ENCODE measurements around the gene FOXP4.

Gene FOXP4

GRCh38 chr6:41634657-41635056 lies 88.5 kb downstream of the FOXP4 start:
- no peak for DNase-seq

- no peak for DNase-seq
These were observed 89.2 kb downstream of the FOXP4 start for GRCh38 chr6:41635365-41635764.

- DNase-seq = no peak
These were observed 90.6 kb downstream of the FOXP4 start for GRCh38 chr6:41636833-41637193.

GRCh38 chr6:41637194-41638001 lies 91.2 kb downstream of the FOXP4 start:
- DNase-seq = no peak

- DNase-seq = no peak
These were observed 92.1 kb downstream of the FOXP4 start, which contains the start of gene MDFI for GRCh38 chr6:41638002-41638934. TSS of gene MDFI (plus strand) at chr6:41638468. CDS start at chr6:41638750, 282 bp downstream.

GRCh38 chr6:41638935-41639808 lies 93.0 kb downstream of the FOXP4 start:
- no peak for DNase-seq

- DNase-seq = no peak
These were observed 93.7 kb downstream of the FOXP4 start for GRCh38 chr6:41639809-41640371.

- DNase-seq = no peak
These were observed 94.2 kb downstream of the FOXP4 start for GRCh38 chr6:41640426-41640825.

GRCh38 chr6:41641352-41641925 lies 95.3 kb downstream of the FOXP4 start:
- DNase-seq = no peak

GRCh38 chr6:41642090-41642959 lies 96.1 kb downstream of the FOXP4 start:
- DNase-seq = no peak

GRCh38 chr6:41642960-41643898 lies 97.0 kb downstream of the FOXP4 start:
- DNase-seq = no peak

GRCh38 chr6:41643899-41644269 lies 97.7 kb downstream of the FOXP4 start:
- DNase-seq = no peak

- no peak for DNase-seq
These were observed 98.2 kb downstream of the FOXP4 start for GRCh38 chr6:41644297-41644879.

- DNase-seq = no peak
These were observed 98.9 kb downstream of the FOXP4 start for GRCh38 chr6:41645007-41645618.

GRCh38 chr6:41646026-41646795 lies 100.0 kb downstream of the FOXP4 start:
- no peak for DNase-seq

- no peak for DNase-seq
These were observed 100.9 kb downstream of the FOXP4 start for GRCh38 chr6:41647061-41647511.

GRCh38 chr6:41648070-41648585 lies 101.9 kb downstream of the FOXP4 start:
- no peak for DNase-seq

- no peak for DNase-seq
These were observed 102.7 kb downstream of the FOXP4 start for GRCh38 chr6:41648921-41649320.
